ENCODE data around the gene OR4Q3. TPM values are rescaled to one million over a fixed set of nuclear protein-coding genes. Genes with fewer than 3 reads are reported as not detected.
"Not testable (repeated sequence)": the region's sequence is repeated elsewhere in the genome, so short reads cannot be mapped to it uniquely, and the experiment has no call there.

The OR4Q3 gene
- total RNA-seq, 2 donors from 2014 or later: not detected

DNA sequence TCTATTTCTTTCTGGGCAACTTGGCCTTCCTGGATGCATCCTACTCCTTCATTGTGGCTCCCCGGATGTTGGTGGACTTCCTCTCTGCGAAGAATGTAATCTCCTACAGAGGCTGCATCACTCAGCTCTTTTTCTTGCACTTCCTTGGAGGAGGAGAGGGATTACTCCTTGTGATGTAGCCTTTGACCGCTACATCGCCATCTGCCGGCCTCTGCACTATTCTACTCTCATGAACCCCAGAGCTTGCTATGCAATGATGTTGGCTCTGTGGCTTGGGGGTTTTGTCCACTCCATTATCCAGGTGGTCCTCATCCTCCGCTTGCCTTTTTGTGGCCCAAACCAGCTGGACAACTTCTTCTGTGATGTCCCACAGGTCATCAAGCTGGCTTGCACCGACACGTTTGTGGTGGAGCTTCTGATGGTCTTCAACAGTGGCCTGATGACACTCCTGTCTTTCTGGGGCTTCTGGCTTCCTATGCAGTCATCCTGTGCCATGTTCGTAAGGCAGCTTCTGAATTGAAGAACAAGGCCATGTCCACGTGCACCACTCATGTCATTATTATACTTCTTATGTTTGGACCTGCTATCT lies 53.2 kb downstream of the OR4Q3 start:
- not testable (repeated sequence) for ATAC-seq; H3K27me3 Mint-ChIP-seq; H3K9me3 ChIP-seq (ENCODE audit: control insufficient read depth, low read length, poor library complexity, severe bottlenecking); H3K4me3 Mint-ChIP-seq; H3K4me1 Mint-ChIP-seq; H3K36me3 Mint-ChIP-seq (ENCODE audit: low read depth); DNase-seq; H3K27ac Mint-ChIP-seq

Other genes with a start within 250 kb of the OR4Q3 start
- gene OR11H2, start 29.7 kb upstream of the OR4Q3 start, total RNA-seq: not detected
- not detected for gene OR4M1, start 29.9 kb downstream of the OR4Q3 start, total RNA-seq
- gene OR4N2, start 60.2 kb downstream of the OR4Q3 start, total RNA-seq: not detected
- gene OR4K2, start 131.6 kb downstream of the OR4Q3 start, total RNA-seq: not detected
- gene OR4K5, start 177.0 kb downstream of the OR4Q3 start, total RNA-seq: not detected
- gene OR4K1, start 187.3 kb downstream of the OR4Q3 start, total RNA-seq: not detected
- not detected for gene OR4K15, start 232.0 kb downstream of the OR4Q3 start, total RNA-seq